Loucy (cell line): ENCODE results near the gene TSGA10.

Experiments used
- H2AFZ ChIP-seq: fragments of 200-600 bp; sonication (generic); 2 replicates; pipeline ENCODE4 v1.6.0; 2016; ENCODE audit warnings: antibody characterized with exemption, mild to moderate bottlenecking, low read length, moderate library complexity
- H3F3A ChIP-seq: fragments of 200-600 bp; 2 replicates; pipeline ENCODE4 v1.6.0; 2016; ENCODE audit warnings: antibody characterized with exemption, low read depth, mild to moderate bottlenecking
- H3K27me3 ChIP-seq: fragments of 200-600 bp; sonication (generic); 2 replicates; pipeline ENCODE4 v1.6.1; 2014; ENCODE audit warnings: low read length, mild to moderate bottlenecking; ENCODE audit not compliant: insufficient read depth, poor library complexity, severe bottlenecking
- H3K36me3 ChIP-seq: fragments of 200-600 bp; sonication (generic); 2 replicates; pipeline ENCODE4 v1.6.1; 2016; ENCODE audit warnings: low read length; ENCODE audit not compliant: insufficient read depth
- H3K4me1 ChIP-seq: fragments of 200-600 bp; sonication (generic); 2 replicates; pipeline ENCODE4 v1.5.1; 2014; ENCODE audit warnings: low read length, mild to moderate bottlenecking; ENCODE audit not compliant: insufficient read depth, poor library complexity, severe bottlenecking
- H3K4me2 ChIP-seq: fragments of 200-600 bp; sonication (generic); 2 replicates; pipeline ENCODE4 v1.6.0; 2014; ENCODE audit warnings: antibody characterized with exemption, low read length, low read depth, mild to moderate bottlenecking; ENCODE audit not compliant: poor library complexity, severe bottlenecking
- H3K4me3 ChIP-seq: fragments of 200-600 bp; sonication (generic); 2 replicates; pipeline ENCODE4 v1.5.1; 2014; ENCODE audit warnings: low read length, mild to moderate bottlenecking, mixed read lengths; ENCODE audit not compliant: poor library complexity, severe bottlenecking
- H3K79me2 ChIP-seq: fragments of 200-600 bp; sonication (generic); 2 replicates; pipeline ENCODE4 v1.6.1; 2014; ENCODE audit warnings: low read length; ENCODE audit not compliant: insufficient read depth
- H3K9ac ChIP-seq: fragments of 200-600 bp; sonication (generic); 2 replicates; pipeline ENCODE4 v1.6.0; 2014; ENCODE audit warnings: mild to moderate bottlenecking, low read depth, low read length, moderate library complexity; ENCODE audit not compliant: poor library complexity, severe bottlenecking
- H3K9me2 ChIP-seq: fragments of 200-600 bp; sonication (generic); replicated peaks from 2 replicates; pipeline ENCODE4 v1.6.1; 2016; ENCODE audit warnings: low read depth, low read length, mixed read lengths
- H3K9me3 ChIP-seq: fragments of 200-600 bp; sonication (generic); 2 replicates; pipeline ENCODE4 v1.6.1; 2014; ENCODE audit warnings: mild to moderate bottlenecking, antibody characterized with exemption, low read length, low read depth; ENCODE audit not compliant: insufficient read depth
- H4K20me1 ChIP-seq: fragments of 200-600 bp; sonication (generic); 2 replicates; pipeline ENCODE4 v1.6.0; 2014; ENCODE audit warnings: antibody characterized with exemption, low read length, mild to moderate bottlenecking; ENCODE audit not compliant: insufficient read depth, poor library complexity, severe bottlenecking
- EZH2phosphoT487 ChIP-seq: fragments of 200-600 bp; IDR thresholded peaks from 2 replicates; pipeline ENCODE4 v1.6.1; 2018; ENCODE audit warnings: antibody characterized with exemption, mild to moderate bottlenecking, moderate library complexity, borderline replicate concordance
- TF ChIP-seq, protein P1 (sequence below): fragments of 200-600 bp; sonication (generic); conservative IDR thresholded peaks from 2 replicates; pipeline ENCODE4 v1.5.1; 2014; ENCODE audit warnings: mild to moderate bottlenecking, antibody characterized with exemption, low read length

TSGA10 gene

DNA sequence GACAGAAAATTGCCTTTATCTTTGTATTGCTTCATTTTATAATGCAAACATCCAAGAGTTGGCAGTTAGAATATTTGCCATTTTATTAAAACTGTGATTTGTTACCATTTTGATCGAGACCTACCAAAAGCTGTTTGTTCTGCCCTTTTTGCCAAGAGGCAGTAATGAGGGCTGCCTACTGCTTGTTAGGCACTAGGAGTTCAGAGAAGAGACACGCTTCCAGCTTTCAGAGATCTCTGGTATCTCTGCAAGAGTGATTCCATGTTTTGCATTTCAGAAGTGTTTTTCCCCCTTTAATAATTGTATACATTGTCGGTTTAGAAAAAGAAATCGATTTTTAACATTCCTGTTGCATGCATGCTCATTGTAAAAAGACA is 26.9 kb upstream of the TSGA10 start:
- Histone ChIP-seq H2AFZ (peak overlapping the region; percentile 95), H4K20me1 (peaks cover 14% of the 10 kb centered on the region), H3K4me1 (peaks cover 35% of the 10 kb centered on the region), H3K79me2 (peaks cover 67% of the 10 kb centered on the region), H3K9ac (peak overlapping the region; percentile 88), H3K27me3 (no peaks in the 10 kb centered on the region), H3K36me3 (no peaks in the 10 kb centered on the region), H3K4me2 (peak overlapping the region; percentile 100), H3K9me3 (no peaks in the 10 kb centered on the region), H3K9me2 (no peaks in the 10 kb centered on the region), H3K4me3 (peak overlapping the region; percentile 94), H3F3A (no peaks in the 10 kb centered on the region)
- TF ChIP-seq, protein P1, sequence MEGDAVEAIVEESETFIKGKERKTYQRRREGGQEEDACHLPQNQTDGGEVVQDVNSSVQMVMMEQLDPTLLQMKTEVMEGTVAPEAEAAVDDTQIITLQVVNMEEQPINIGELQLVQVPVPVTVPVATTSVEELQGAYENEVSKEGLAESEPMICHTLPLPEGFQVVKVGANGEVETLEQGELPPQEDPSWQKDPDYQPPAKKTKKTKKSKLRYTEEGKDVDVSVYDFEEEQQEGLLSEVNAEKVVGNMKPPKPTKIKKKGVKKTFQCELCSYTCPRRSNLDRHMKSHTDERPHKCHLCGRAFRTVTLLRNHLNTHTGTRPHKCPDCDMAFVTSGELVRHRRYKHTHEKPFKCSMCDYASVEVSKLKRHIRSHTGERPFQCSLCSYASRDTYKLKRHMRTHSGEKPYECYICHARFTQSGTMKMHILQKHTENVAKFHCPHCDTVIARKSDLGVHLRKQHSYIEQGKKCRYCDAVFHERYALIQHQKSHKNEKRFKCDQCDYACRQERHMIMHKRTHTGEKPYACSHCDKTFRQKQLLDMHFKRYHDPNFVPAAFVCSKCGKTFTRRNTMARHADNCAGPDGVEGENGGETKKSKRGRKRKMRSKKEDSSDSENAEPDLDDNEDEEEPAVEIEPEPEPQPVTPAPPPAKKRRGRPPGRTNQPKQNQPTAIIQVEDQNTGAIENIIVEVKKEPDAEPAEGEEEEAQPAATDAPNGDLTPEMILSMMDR, result no peak
- TF ChIP-seq EZH2phosphoT487, result no peak

DNA sequence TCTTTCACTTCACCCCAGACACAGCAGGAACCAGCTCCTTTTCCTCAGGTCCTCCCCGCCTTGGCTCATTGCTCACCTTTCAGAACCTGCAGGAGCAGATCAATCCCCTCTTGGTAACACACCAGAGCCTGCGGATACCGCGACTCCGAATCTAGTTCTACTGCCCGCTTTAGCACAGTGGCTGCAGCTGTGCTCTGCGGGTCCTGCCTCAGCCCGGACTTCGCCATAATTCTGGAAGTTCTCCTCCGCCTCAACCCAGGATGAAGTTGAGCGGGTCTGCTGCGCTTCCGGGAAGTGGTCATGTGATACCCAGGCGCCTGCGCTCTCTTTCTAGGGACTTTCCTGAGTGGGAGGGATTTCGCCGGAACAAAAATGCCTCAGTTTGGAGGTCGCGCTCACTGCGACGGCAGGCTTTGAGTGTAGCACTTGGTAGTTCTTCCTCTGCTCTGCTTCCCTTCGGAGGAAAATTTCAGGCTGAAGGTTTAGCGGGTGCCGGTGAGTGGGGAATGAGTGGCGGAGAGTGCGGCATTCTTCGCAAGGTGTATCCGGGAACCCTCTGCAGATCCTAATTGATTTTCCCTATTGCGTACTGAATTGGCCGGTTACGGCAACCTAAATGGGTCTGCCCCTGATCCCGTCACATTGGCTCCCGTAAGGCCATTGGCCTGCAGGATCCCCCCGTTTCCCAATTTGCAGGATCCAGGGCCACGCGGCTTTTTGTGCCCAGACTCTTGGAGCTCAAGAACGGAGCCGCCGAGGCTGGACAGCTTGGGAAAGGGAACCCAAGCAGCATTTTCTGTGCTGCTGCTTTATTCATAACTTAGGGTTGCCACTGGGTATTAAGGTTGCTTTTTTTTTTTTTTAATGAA is 26.2 kb upstream of the TSGA10 start, which contains the start of the genes MITD1 and MRPL30:
MITD1 (minus strand) TSS at position 304 of the 869 bp plus-strand sequence; CDS start at position 227, 77 bp downstream.
MRPL30 (plus strand) TSS at position 430 of the 869 bp plus-strand sequence. CDS start 5,020 bp downstream, outside the sequence.
- Histone ChIP-seq H3K4me3 (peak within 1 kb of the TSS; percentile 94), H3K9me3 (no peaks in the 10 kb centered on the region), H3K4me1 (peaks cover 35% of the 10 kb centered on the region), H3K4me2 (peak within 1 kb of the TSS; percentile 100), H3F3A (no peaks in the 10 kb centered on the region), H3K36me3 (no peaks in the 10 kb centered on the region), H3K79me2 (peaks cover 62% of the 10 kb centered on the region), H3K9me2 (no peaks in the 10 kb centered on the region), H3K27me3 (no peaks in the 10 kb centered on the region), H4K20me1 (peaks cover 14% of the 10 kb centered on the region), H3K9ac (peak within 1 kb of the TSS; percentile 88), H2AFZ (peak within 1 kb of the TSS; percentile 95)
- TF ChIP-seq, protein P1, result no peak
- no peak for TF ChIP-seq EZH2phosphoT487

DNA sequence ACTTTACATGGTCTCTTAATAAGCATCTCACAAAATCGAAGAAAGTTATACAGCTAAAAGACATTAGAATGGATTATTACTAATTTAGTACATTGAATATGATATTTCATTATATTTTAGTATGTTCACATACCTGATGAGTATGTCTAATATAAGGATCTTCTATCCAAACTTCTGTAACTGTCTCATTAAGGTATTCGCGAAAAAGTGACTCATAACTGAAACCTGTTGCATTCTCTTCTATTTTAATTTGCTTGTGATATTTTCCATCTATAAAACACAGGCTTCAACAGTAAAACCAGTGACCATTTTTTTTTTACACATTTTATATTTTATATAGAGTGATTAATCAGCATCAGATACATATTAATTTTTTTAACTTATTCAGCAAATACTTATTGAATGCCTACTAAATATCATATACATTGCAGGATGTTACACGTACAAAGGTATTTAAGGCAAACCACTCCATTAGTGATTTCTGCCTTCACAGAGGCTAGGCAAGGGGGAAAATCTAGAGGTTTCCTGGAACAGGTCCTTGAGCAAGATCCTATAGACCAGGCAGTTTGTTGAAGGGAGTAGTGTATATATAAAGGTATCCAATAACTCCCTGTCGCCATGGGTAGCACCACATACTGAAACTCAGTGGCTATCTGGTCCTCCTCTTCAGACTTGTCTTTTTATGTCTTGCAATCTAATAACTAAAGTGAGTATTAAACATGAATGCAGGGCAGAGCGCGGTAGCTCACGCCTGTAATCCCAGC is 16.8 kb upstream of the TSGA10 start:
- Histone ChIP-seq H3K79me2 (no peaks in the 10 kb centered on the region), H3K27me3 (no peaks in the 10 kb centered on the region), H3F3A (no peaks in the 10 kb centered on the region), H3K9ac (no peak overlapping the region), H3K36me3 (peaks cover 9% of the 10 kb centered on the region; the same call in 1 of the 2 replicates), H3K4me1 (peaks cover 5% of the 10 kb centered on the region), H3K9me3 (no peaks in the 10 kb centered on the region), H2AFZ (no peak overlapping the region), H4K20me1 (no peaks in the 10 kb centered on the region), H3K4me2 (no peak overlapping the region), H3K4me3 (no peak overlapping the region), H3K9me2 (no peaks in the 10 kb centered on the region)
- TF ChIP-seq EZH2phosphoT487, result no peak
- TF ChIP-seq, protein P1, result no peak
